Activated T-helper 17 cell treated with anti-CD3 and anti-CD28 coated beads, Interleukin-2, amount 50 U/mL, for 72 hours (primary cell): ENCODE results near the gene OSBPL1A. TPM values are rescaled to one million over a fixed set of nuclear protein-coding genes. Genes with fewer than 3 reads are reported as not detected.

Source experiments
- ATAC-seq: fragments of 150-1000 bp; cut with Tn5 transposase; replicated peaks from 2 replicates; pipeline ENCODE4 v1.10.0; 2021; ENCODE audit warnings: mild to moderate bottlenecking, moderate library complexity
- H3K27ac Mint-ChIP-seq: one replicate; pipeline ENCODE4 v1.8.0; 2022; ENCODE audit warnings: mixed read lengths
- H3K27me3 Mint-ChIP-seq: one replicate; pipeline ENCODE4 v1.8.0; 2022; ENCODE audit warnings: mixed read lengths
- H3K36me3 Mint-ChIP-seq: one replicate; pipeline ENCODE4 v1.8.0; 2022; ENCODE audit warnings: low read depth, mild to moderate bottlenecking, mixed read lengths
- H3K4me1 Mint-ChIP-seq: one replicate; pipeline ENCODE4 v1.8.0; 2022; ENCODE audit warnings: mixed read lengths
- H3K4me3 Mint-ChIP-seq: one replicate; pipeline ENCODE4 v1.8.0; 2022; ENCODE audit warnings: mild to moderate bottlenecking, mixed read lengths
- H3K9me3 Mint-ChIP-seq: one replicate; pipeline ENCODE4 v1.8.0; 2022; ENCODE audit warnings: mixed read lengths
- total RNA-seq, 2 donors: library from RNA; stranded (reverse); gene quantifications; one replicate each; pipeline ENCODE4 v1.2.3, GENCODE V29; 2022

Gene OSBPL1A
- total RNA-seq, 2 donors from 2014 or later = 2.8 to 4.1 TPM

- H3K4me1 Mint-ChIP-seq = no peaks in the 10 kb centered on the region
- H3K4me3 Mint-ChIP-seq = no peak overlapping the region
- H3K9me3 Mint-ChIP-seq = no peaks in the 10 kb centered on the region
- H3K27ac Mint-ChIP-seq = no peak overlapping the region
- H3K36me3 Mint-ChIP-seq = no peaks in the 10 kb centered on the region
- no peak for ATAC-seq
- no peaks in the 10 kb centered on the region for H3K27me3 Mint-ChIP-seq
Observed at GRCh38 chr18:24195296-24196053, 202.1 kb downstream of the OSBPL1A start.

DNA sequence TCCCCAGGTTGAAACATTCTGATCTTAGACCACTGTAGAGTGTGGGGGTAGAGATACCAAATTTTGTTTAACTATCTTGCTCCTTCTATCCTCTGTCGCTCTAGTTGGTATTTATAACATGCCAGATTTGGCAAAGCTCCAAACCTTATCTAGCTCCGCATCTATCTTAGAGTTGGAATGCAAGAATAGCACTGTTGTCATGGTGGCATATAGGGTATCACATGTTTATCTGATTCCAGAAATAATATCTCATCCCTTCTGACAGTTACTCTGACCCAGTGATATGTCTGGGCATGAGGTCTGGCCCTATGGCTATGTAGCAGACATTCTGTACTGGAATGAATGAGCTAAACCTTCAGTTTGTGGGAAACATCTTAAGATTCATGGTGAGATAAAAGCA lies 207.0 kb downstream of the OSBPL1A start:
- Mint-ChIP-seq H3K9me3 (no peaks in the 10 kb centered on the region), H3K4me1 (no peaks in the 10 kb centered on the region), H3K27me3 (no peaks in the 10 kb centered on the region), H3K4me3 (no peak overlapping the region), H3K27ac (no peak overlapping the region), H3K36me3 (no peaks in the 10 kb centered on the region)
- no peak for ATAC-seq

DNA sequence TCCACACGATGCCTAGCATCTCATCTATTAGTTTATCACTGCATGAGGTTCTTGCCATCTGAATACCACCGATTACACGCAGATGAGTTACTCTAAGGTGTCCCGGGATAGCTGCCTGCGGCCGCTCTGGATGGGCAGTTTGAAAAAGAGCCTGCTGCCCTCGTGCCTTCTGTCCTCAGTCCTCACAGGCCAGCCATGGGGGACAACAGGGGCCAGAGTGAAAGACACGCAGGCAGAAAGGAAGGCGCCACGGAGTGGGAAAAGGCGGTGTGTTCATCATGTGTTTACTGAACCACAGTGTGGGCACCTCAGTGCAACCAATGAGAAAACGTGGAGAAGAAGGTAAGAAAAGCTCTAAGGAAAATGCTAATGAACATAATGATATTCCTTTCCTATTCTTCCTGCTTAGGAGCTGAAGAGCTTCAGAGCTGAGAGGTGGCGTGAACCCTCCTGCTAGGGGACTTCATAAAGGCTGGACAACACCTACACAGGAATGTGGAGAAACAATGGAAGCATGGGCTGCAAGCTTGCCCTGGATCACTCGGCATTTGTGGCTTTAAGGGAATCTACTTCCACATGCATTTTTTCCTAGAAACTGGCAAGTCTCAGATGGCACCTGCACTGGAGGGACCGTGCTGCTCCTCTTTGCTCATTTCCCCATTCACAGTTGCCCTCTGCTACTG lies 207.8 kb downstream of the OSBPL1A start:
- Mint-ChIP-seq H3K9me3 (no peaks in the 10 kb centered on the region), H3K4me3 (no peak overlapping the region), H3K4me1 (no peaks in the 10 kb centered on the region), H3K27ac (no peak overlapping the region), H3K27me3 (no peaks in the 10 kb centered on the region), H3K36me3 (no peaks in the 10 kb centered on the region)
- ATAC-seq = no peak

DNA sequence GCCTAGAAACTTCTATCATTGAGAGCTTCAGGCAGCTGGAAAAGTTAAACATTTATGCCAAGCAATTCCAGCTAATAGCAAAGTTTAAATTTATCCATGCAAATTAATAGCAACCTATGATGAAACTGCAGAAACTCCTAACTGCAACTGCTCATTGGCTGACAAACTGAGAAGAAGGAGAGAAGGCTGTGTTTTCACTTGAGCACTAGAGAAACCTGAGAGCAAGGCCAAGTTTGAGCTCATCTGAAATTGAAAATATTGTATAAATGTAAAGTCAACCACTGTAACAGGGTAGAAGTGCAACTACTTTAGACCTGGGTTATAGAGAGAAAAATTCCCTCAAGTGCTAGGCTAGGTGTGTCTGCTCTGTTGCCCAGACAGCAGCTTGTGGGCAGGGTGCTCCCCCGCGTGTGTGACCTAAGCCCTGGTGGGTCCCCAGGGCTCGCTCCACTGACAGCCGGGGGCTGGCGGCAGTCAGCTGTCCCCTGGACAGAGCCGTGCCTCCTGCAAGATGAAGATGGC lies 208.6 kb downstream of the OSBPL1A start:
- ATAC-seq = no peak
- Mint-ChIP-seq H3K9me3 (no peaks in the 10 kb centered on the region), H3K36me3 (no peaks in the 10 kb centered on the region), H3K27ac (no peak overlapping the region), H3K4me3 (no peak overlapping the region), H3K27me3 (no peaks in the 10 kb centered on the region), H3K4me1 (no peaks in the 10 kb centered on the region)

- H3K27ac Mint-ChIP-seq = no peak overlapping the region
- no peaks in the 10 kb centered on the region for H3K9me3 Mint-ChIP-seq
- no peak for ATAC-seq
- H3K4me1 Mint-ChIP-seq = no peaks in the 10 kb centered on the region
- H3K36me3 Mint-ChIP-seq = no peaks in the 10 kb centered on the region
- no peaks in the 10 kb centered on the region for H3K27me3 Mint-ChIP-seq
- no peak overlapping the region for H3K4me3 Mint-ChIP-seq
Observed at GRCh38 chr18:24188120-24188519, 209.5 kb downstream of the OSBPL1A start.

DNA sequence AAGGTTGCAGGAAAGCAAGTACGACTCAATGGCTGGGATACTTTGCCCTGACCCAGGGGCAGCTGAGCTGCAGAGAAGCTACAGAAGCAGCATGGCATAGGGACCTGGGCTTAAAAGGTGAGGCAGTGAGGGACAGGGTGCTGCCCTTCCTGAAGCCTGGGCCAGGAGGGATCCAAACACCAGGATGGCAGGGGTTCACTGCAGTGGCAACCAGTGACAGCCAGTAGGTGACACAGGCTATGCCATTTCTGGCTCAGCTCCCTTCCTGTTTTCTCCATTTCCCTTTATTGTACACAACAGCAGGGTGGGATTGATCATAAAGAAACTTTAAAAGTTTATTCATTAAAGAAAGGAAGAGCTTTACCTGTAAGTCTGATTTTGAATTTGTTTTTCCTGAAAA lies 209.9 kb downstream of the OSBPL1A start:
- H3K9me3 Mint-ChIP-seq = no peaks in the 10 kb centered on the region
- H3K27ac Mint-ChIP-seq = no peak overlapping the region
- no peaks in the 10 kb centered on the region for H3K4me1 Mint-ChIP-seq
- no peak for ATAC-seq
- H3K4me3 Mint-ChIP-seq = no peak overlapping the region
- no peaks in the 10 kb centered on the region for H3K27me3 Mint-ChIP-seq
- H3K36me3 Mint-ChIP-seq = no peaks in the 10 kb centered on the region

DNA sequence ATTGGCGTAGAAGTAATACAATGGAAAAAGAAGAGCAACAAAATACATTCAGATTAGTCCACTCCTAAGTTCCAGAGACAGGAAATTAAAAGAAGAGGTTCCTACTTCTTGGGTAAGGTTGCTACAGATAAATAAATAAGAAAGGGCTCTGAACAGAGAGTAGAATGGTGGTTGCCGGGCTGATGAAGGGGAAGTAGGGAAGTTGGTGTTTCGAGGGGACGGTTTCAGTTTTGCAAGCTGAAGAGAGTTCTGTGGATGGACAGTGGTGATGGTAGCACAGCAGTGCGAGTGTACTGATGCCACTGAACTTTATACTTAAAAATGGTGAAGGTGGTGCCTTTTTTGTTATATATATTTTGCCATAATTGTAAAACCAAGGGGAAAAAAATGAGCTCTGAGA lies 210.6 kb downstream of the OSBPL1A start:
- no peaks in the 10 kb centered on the region for H3K36me3 Mint-ChIP-seq
- H3K27ac Mint-ChIP-seq = no peak overlapping the region

GRCh38 chr18:24185805-24186204 lies 211.8 kb downstream of the OSBPL1A start:
- no peaks in the 10 kb centered on the region for H3K27me3 Mint-ChIP-seq
- no peak overlapping the region for H3K4me3 Mint-ChIP-seq
- no peak overlapping the region for H3K27ac Mint-ChIP-seq
- no peaks in the 10 kb centered on the region for H3K9me3 Mint-ChIP-seq
- no peak for ATAC-seq
- no peaks in the 10 kb centered on the region for H3K4me1 Mint-ChIP-seq
- no peaks in the 10 kb centered on the region for H3K36me3 Mint-ChIP-seq

More for the DNA sequence above, 210.6 kb downstream of the OSBPL1A start:
- no peaks in the 10 kb centered on the region for H3K27me3 Mint-ChIP-seq
- H3K4me3 Mint-ChIP-seq = no peak overlapping the region
- ATAC-seq = no peak
- H3K4me1 Mint-ChIP-seq = no peaks in the 10 kb centered on the region
- no peaks in the 10 kb centered on the region for H3K9me3 Mint-ChIP-seq

DNA sequence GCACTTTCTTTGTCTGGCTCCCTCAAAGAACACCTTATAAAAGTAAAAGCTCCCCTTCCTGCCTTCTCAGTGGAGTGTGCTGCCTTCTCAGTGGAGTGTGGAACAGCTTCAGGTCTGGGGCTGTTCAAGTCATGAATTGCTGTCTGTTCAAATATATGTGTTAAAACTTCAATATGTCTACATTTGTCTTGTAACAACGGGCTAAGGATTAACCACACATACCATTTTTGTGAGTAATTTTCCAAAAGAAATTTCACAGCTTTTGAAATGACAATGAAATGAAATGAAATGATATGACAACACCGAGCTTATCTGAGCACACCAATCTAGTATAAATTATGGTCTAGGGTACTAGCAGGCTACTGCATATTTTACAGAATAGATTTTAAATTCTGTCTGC lies 215.8 kb downstream of the OSBPL1A start:
- no peaks in the 10 kb centered on the region for H3K36me3 Mint-ChIP-seq
- H3K27me3 Mint-ChIP-seq = no peaks in the 10 kb centered on the region
- no peaks in the 10 kb centered on the region for H3K4me1 Mint-ChIP-seq
- no peak overlapping the region for H3K4me3 Mint-ChIP-seq
- no peaks in the 10 kb centered on the region for H3K9me3 Mint-ChIP-seq
- no peak overlapping the region for H3K27ac Mint-ChIP-seq
- ATAC-seq = no peak

GRCh38 chr18:24180048-24180447 lies 217.6 kb downstream of the OSBPL1A start:
- H3K4me3 Mint-ChIP-seq = no peak overlapping the region
- H3K27ac Mint-ChIP-seq = no peak overlapping the region
- no peaks in the 10 kb centered on the region for H3K9me3 Mint-ChIP-seq
- H3K36me3 Mint-ChIP-seq = no peaks in the 10 kb centered on the region
- no peak for ATAC-seq
- H3K4me1 Mint-ChIP-seq = no peaks in the 10 kb centered on the region
- H3K27me3 Mint-ChIP-seq = no peaks in the 10 kb centered on the region

GRCh38 chr18:24177499-24178133 lies 220.0 kb downstream of the OSBPL1A start:
- peaks cover 5% of the 10 kb centered on the region for H3K4me1 Mint-ChIP-seq
- no peaks in the 10 kb centered on the region for H3K36me3 Mint-ChIP-seq
- no peak for ATAC-seq
- no peak overlapping the region for H3K4me3 Mint-ChIP-seq
- H3K9me3 Mint-ChIP-seq = no peaks in the 10 kb centered on the region
- H3K27ac Mint-ChIP-seq = no peak overlapping the region
- no peaks in the 10 kb centered on the region for H3K27me3 Mint-ChIP-seq

- H3K9me3 Mint-ChIP-seq = no peaks in the 10 kb centered on the region
- H3K27ac Mint-ChIP-seq = no peak overlapping the region
- H3K4me3 Mint-ChIP-seq = no peak overlapping the region
- no peaks in the 10 kb centered on the region for H3K36me3 Mint-ChIP-seq
- peaks cover 5% of the 10 kb centered on the region for H3K4me1 Mint-ChIP-seq
- ATAC-seq = no peak
- no peaks in the 10 kb centered on the region for H3K27me3 Mint-ChIP-seq
Observed at GRCh38 chr18:24176727-24177416, 220.8 kb downstream of the OSBPL1A start.

GRCh38 chr18:24173997-24174396 lies 223.6 kb downstream of the OSBPL1A start:
- Mint-ChIP-seq H3K4me1 (peaks cover 5% of the 10 kb centered on the region), H3K27ac (no peak overlapping the region), H3K36me3 (no peaks in the 10 kb centered on the region), H3K9me3 (no peaks in the 10 kb centered on the region), H3K4me3 (no peak overlapping the region), H3K27me3 (no peaks in the 10 kb centered on the region)
- ATAC-seq = peak; percentile 50

DNA sequence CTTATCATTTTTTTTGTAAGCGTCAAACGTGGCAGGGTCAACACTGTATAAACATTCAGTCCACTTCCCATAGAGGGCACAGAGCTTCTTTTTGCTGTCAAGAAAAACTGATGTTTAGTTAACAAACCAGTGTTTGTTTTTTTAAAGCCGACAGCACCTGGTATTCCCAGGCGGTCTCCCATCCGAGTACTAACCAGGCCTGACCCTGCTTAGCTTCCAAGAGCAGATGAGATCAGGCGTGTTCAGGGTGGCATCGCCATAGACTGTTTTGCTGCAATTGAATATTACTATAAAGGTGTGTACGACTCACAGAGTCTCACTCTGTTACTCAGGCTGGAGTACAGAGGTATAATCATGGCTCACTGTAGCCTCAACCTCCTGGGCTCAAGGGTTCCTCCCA lies 227.3 kb downstream of the OSBPL1A start:
- H3K27me3 Mint-ChIP-seq = no peaks in the 10 kb centered on the region
- no peaks in the 10 kb centered on the region for H3K9me3 Mint-ChIP-seq
- H3K36me3 Mint-ChIP-seq = no peaks in the 10 kb centered on the region
- H3K4me1 Mint-ChIP-seq = peaks cover 5% of the 10 kb centered on the region
- H3K4me3 Mint-ChIP-seq = no peak overlapping the region
- no peak overlapping the region for H3K27ac Mint-ChIP-seq
- ATAC-seq = no peak
